ENCODE measurements around the gene OR14K1. TPM values are rescaled to one million over a fixed set of nuclear protein-coding genes. Genes with fewer than 3 reads are reported as not detected.
"Not testable (repeated sequence)": the region's sequence is repeated elsewhere in the genome, so short reads cannot be mapped to it uniquely, and the experiment has no call there.

OR14K1 gene, protein sequence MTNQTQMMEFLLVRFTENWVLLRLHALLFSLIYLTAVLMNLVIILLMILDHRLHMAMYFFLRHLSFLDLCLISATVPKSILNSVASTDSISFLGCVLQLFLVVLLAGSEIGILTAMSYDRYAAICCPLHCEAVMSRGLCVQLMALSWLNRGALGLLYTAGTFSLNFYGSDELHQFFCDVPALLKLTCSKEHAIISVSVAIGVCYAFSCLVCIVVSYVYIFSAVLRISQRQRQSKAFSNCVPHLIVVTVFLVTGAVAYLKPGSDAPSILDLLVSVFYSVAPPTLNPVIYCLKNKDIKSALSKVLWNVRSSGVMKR
- polyA plus RNA-seq (not detected in 3 replicates), polyA minus RNA-seq (not detected in 3 replicates)
- polyA plus RNA-seq (2011; ENCODE audit: low read depth) = not detected
- not detected in 2 replicates for polyA plus RNA-seq (2011; cell fraction: cytosol; rRNA removed)
- not detected in 2 replicates for polyA plus RNA-seq (2011; cell fraction: nucleus; rRNA removed)
- not detected in 2 replicates for polyA plus RNA-seq (2012; ENCODE audit: low replicate concordance)
- not detected for polyA minus RNA-seq (2011; cell fraction: cytosol; rRNA and poly(A)+ RNA removed)
- not detected in 2 replicates for polyA minus RNA-seq (2011; cell fraction: nucleus; rRNA and poly(A)+ RNA removed)

GRCh38 chr1:247738315-247738714, at the start of gene OR14K1:
OR14K1 (plus strand) TSS chr1:247738615; CDS start chr1:247738615, 0 bp downstream.
- no peak within 1 kb of the TSS for H3K27ac ChIP-seq (ENCODE audit: control insufficient read depth, insufficient read depth, low read length)
- no peaks in the 10 kb centered on the region for H3K9me1 ChIP-seq (ENCODE audit: control insufficient read depth, extremely low read depth, insufficient read depth, low read length)
- H3K79me2 ChIP-seq (ENCODE audit: control insufficient read depth, insufficient read depth, low read length) = no peaks in the 10 kb centered on the region
- peaks cover 4% of the 10 kb centered on the region for H3K9me3 ChIP-seq (ENCODE audit: control insufficient read depth, low read depth, low read length)
- H3K4me3 ChIP-seq (ENCODE audit: control insufficient read depth in 2 of 3, extremely low read depth in 1 of 3, insufficient read depth in 2 of 3, low read depth in 1 of 3, low read length in 3 of 3) = no peak within 1 kb of the TSS
- H3K9ac ChIP-seq (ENCODE audit: control insufficient read depth, extremely low read depth, insufficient read depth, low read length) = no peak within 1 kb of the TSS
- no peak for DNase-seq (ENCODE audit: low read depth, low spot score)
- no peaks in the 10 kb centered on the region for H3K36me3 ChIP-seq (ENCODE audit: control insufficient read depth in 2 of 2, extremely low read depth in 1 of 2, insufficient read depth in 2 of 2, low read length in 2 of 2)
- TF ChIP-seq EZH2 (IDR thresholded peaks at IDR 0.05; ENCODE audit: low read length) = no peak
- TF ChIP-seq, protein P1, sequence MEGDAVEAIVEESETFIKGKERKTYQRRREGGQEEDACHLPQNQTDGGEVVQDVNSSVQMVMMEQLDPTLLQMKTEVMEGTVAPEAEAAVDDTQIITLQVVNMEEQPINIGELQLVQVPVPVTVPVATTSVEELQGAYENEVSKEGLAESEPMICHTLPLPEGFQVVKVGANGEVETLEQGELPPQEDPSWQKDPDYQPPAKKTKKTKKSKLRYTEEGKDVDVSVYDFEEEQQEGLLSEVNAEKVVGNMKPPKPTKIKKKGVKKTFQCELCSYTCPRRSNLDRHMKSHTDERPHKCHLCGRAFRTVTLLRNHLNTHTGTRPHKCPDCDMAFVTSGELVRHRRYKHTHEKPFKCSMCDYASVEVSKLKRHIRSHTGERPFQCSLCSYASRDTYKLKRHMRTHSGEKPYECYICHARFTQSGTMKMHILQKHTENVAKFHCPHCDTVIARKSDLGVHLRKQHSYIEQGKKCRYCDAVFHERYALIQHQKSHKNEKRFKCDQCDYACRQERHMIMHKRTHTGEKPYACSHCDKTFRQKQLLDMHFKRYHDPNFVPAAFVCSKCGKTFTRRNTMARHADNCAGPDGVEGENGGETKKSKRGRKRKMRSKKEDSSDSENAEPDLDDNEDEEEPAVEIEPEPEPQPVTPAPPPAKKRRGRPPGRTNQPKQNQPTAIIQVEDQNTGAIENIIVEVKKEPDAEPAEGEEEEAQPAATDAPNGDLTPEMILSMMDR (optimal IDR thresholded peaks at IDR 0.05 in 1 of 3, IDR thresholded peaks at IDR 0.05 in 1 of 3, conservative IDR thresholded peaks at IDR 0.05 in 1 of 3; ENCODE audit: extremely low read depth in 1 of 3, insufficient read depth in 2 of 3, low read length in 3 of 3) = no peak
- no peaks in the 10 kb centered on the region for H4K20me1 ChIP-seq (ENCODE audit: control insufficient read depth, extremely low read depth, insufficient read depth, low read length)
- no peak within 1 kb of the TSS for H2AFZ ChIP-seq (ENCODE audit: control insufficient read depth, low read length)
- no peaks in the 10 kb centered on the region for H3K27me3 ChIP-seq (ENCODE audit: control insufficient read depth, extremely low read depth, insufficient read depth, low read length)
- no peak for FAIRE-seq
- dilution Hi-C loops (cut with MboI; ENCODE audit: extremely low pct_ligation_motif_present, low sequenced_read_pairs) = no loop called here
- H3K4me2 ChIP-seq (ENCODE audit: control insufficient read depth, extremely low read depth, insufficient read depth, low read depth, low read length) = no peak within 1 kb of the TSS
- no peaks in the 10 kb centered on the region for H3K4me1 ChIP-seq (ENCODE audit: control insufficient read depth, extremely low read depth, insufficient read depth, low read length)

DNA sequence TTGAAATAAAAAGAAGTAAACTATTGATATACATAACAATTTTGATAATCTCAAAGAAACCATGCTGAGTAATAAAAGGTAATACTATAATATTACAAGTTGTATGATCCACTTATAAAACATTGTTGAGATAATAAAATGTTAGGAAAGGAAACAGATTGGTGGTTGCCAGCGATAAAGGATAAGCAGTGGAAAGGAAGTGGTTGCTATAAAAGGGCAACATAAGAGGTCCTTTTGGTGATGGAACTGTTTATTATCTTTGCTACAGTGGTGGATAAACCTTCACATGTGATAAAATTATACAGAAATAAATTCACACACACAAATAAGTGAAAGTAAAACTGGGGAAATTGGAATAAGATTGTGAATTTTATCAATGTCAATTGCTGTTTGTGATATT, 37.1 kb upstream of the OR14K1 start:
- Histone ChIP-seq H3K27me3 (ENCODE audit: control insufficient read depth, extremely low read depth, insufficient read depth, low read length) (no peaks in the 10 kb centered on the region), H3K79me2 (ENCODE audit: control insufficient read depth, insufficient read depth, low read length) (no peaks in the 10 kb centered on the region), H3K36me3 (ENCODE audit: control insufficient read depth in 2 of 2, extremely low read depth in 1 of 2, insufficient read depth in 2 of 2, low read length in 2 of 2) (no peaks in the 10 kb centered on the region), H3K4me2 (ENCODE audit: control insufficient read depth, extremely low read depth, insufficient read depth, low read depth, low read length) (no peak overlapping the region), H3K4me3 (ENCODE audit: control insufficient read depth in 2 of 3, extremely low read depth in 1 of 3, insufficient read depth in 2 of 3, low read depth in 1 of 3, low read length in 3 of 3) (no peak overlapping the region), H4K20me1 (ENCODE audit: control insufficient read depth, extremely low read depth, insufficient read depth, low read length) (no peaks in the 10 kb centered on the region), H2AFZ (ENCODE audit: control insufficient read depth, low read length) (no peak overlapping the region), H3K4me1 (ENCODE audit: control insufficient read depth, extremely low read depth, insufficient read depth, low read length) (no peaks in the 10 kb centered on the region), H3K9ac (ENCODE audit: control insufficient read depth, extremely low read depth, insufficient read depth, low read length) (no peak overlapping the region), H3K9me3 (ENCODE audit: control insufficient read depth, low read depth, low read length) (no peaks in the 10 kb centered on the region), H3K27ac (ENCODE audit: control insufficient read depth, insufficient read depth, low read length) (no peak overlapping the region), H3K9me1 (ENCODE audit: control insufficient read depth, extremely low read depth, insufficient read depth, low read length) (no peaks in the 10 kb centered on the region)
- dilution Hi-C loops (cut with MboI; ENCODE audit: extremely low pct_ligation_motif_present, low sequenced_read_pairs) = no loop called here
- FAIRE-seq = no peak
- DNase-seq (ENCODE audit: low read depth, low spot score) = no peak
- no peak for TF ChIP-seq EZH2 (IDR thresholded peaks at IDR 0.05; ENCODE audit: low read length)
- TF ChIP-seq, protein P1 (optimal IDR thresholded peaks at IDR 0.05 in 1 of 3, IDR thresholded peaks at IDR 0.05 in 1 of 3, conservative IDR thresholded peaks at IDR 0.05 in 1 of 3; ENCODE audit: extremely low read depth in 1 of 3, insufficient read depth in 2 of 3, low read length in 3 of 3) = no peak

- FAIRE-seq = not testable (repeated sequence)
These were observed 27.7 kb upstream of the OR14K1 start for GRCh38 chr1:247710681-247711080.

More at GRCh38 chr1:247710681-247711080, 27.7 kb upstream of the OR14K1 start:
- H3K9me3 ChIP-seq (ENCODE audit: control insufficient read depth, low read depth, low read length); H4K20me1 ChIP-seq (ENCODE audit: control insufficient read depth, extremely low read depth, insufficient read depth, low read length); H3K27ac ChIP-seq (ENCODE audit: control insufficient read depth, insufficient read depth, low read length); H3K9me1 ChIP-seq (ENCODE audit: control insufficient read depth, extremely low read depth, insufficient read depth, low read length); H3K4me1 ChIP-seq (ENCODE audit: control insufficient read depth, extremely low read depth, insufficient read depth, low read length); DNase-seq (ENCODE audit: low read depth, low spot score); H3K9ac ChIP-seq (ENCODE audit: control insufficient read depth, extremely low read depth, insufficient read depth, low read length); H3K4me3 ChIP-seq (ENCODE audit: control insufficient read depth in 2 of 3, extremely low read depth in 1 of 3, insufficient read depth in 2 of 3, low read depth in 1 of 3, low read length in 3 of 3); dilution Hi-C loops (cut with MboI; ENCODE audit: extremely low pct_ligation_motif_present, low sequenced_read_pairs); H3K36me3 ChIP-seq (ENCODE audit: control insufficient read depth in 2 of 2, extremely low read depth in 1 of 2, insufficient read depth in 2 of 2, low read length in 2 of 2); H3K27me3 ChIP-seq (ENCODE audit: control insufficient read depth, extremely low read depth, insufficient read depth, low read length); H3K4me2 ChIP-seq (ENCODE audit: control insufficient read depth, extremely low read depth, insufficient read depth, low read depth, low read length); H3K79me2 ChIP-seq (ENCODE audit: control insufficient read depth, insufficient read depth, low read length); H2AFZ ChIP-seq (ENCODE audit: control insufficient read depth, low read length): not testable (repeated sequence)
